Spleen (tissue), 7 donors: ENCODE measurements around the gene ADAP1.

Experiments used
- CTCF ChIP-seq, 11 experiments: fragments of 200-600 bp in 7 of 11; fragments of 450-650 bp in 4 of 11; sonication (generic) in 4 of 11; IDR thresholded peaks in 8 of 11; conservative IDR thresholded peaks in 3 of 11; 1 replicate in 7 of 11; 2 replicates in 4 of 11; pipeline versions ENCODE4 v1.4.0 to v1.8.0; 2016 to 2021; ENCODE audit warnings: antibody characterized with exemption in 11 of 11, inconsistent platforms in 4 of 11, mild to moderate bottlenecking in 1 of 11
- POLR2AphosphoS5 ChIP-seq, 3 donors: sonication (generic); formaldehyde crosslinking; IDR thresholded peaks; one replicate each; pipeline ENCODE4 v1.5.1; 2017; ENCODE audit warnings: antibody characterized with exemption in 3 of 3
- donor health status: DM: no; HTN: no; CAD: no; lungs with moderate emphysema.
- donor health status: DM: no; HTN: no; CAD: no.
- donor health status: DM: no; HTN: no; CAD: no.

DNA sequence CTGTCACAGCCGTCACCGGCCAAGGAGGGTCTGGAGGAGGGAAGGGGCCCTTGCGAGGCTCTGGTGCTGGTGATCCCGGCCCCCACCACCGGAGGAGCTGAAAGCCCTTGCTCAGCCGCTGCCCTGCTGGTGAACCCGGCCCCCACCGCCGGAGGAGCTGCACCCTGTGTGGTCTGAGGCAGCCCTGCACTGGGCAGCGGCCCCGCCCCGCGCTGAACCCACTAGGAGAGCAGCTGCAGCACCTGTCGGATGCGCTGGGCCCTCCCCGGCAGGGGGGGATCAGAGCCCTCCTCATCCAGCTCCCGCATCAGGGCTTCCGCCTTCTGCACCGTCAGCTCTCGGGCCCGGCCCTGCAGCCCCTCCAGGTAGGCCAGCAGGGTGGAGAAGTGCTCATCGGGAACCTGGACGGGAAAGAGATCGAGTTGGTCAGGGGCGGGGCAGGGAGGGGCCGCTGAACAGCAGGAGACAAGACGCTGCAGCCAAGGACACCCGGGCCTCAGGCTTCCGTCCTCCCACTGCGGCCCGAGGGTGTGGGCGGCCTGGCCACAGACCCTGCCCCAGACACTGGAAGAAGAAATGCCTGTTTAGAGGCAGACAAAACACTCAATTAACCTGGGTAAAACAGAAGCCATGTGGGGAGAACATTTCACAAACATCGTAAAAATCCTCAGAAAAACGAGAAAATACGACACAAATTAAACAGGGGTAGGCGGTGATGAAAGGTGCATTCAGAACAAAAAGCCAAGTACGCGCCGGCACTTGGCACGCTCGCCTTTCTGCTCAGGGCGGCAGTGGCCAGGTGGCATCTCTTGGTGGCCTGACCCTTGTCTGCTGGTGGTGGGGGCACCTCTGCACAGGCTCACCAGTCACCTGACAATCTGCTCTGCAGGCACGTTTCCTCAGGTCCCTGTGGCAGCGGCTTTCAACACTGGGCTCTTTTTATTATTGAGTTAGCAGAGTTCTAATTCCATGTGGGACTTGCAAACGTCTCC is 43.2 kb upstream of the ADAP1 start:
- TF ChIP-seq CTCF (IDR thresholded peaks at IDR 0.05 in 8 of 11, conservative IDR thresholded peaks at IDR 0.05 in 3 of 11) (no peak), POLR2AphosphoS5 (IDR thresholded peaks at IDR 0.05) (no peak)
